GM19324 (cell line): ENCODE measurements around the gene ACSS1.

Source experiments
- ATAC-seq: cut with Tn5 transposase; IDR thresholded peaks from one replicate; pipeline ENCODE4 v1.9.1; 2021; ENCODE audit warnings: mild to moderate bottlenecking, moderate library complexity; ENCODE audit not compliant: unreplicated experiment, low FRiP score

The ACSS1 gene

DNA sequence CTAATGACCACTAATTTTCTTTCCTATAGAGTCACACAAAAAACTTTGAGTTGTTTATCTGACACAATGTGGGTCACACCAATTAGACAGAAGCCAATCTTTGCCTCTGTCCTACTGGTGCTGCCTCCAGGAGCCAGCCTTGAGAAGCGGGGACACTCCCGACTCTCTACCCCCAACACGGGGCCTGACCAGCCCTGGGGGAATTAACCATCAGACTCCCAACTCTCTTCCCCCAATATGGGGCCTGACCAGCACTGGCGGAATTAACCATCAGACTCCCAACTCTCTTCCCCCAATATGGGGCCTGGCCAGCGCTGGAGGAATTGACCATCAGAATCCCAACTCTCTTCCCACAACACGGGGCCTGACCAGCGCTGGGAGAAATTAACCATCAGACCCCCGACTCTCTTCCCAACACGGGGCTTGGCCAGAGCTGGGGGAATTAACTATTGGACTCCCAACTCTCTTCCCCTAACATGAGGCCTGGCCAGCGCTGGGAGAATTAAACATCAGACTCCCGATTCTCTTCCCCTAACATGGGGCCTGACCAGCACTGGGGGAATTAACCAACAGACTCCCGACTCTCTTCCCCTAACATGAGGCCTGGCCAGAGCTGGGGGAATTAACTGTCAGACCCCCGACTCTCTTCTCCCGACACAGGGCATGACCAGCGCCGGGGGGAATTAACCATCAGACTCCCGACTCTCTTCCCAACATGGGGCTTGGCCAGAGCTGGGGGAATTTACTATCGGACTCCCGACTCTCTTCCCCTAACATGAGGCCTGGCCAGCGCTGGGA, 96.4 kb downstream of the ACSS1 start:
- no peak for ATAC-seq

DNA sequence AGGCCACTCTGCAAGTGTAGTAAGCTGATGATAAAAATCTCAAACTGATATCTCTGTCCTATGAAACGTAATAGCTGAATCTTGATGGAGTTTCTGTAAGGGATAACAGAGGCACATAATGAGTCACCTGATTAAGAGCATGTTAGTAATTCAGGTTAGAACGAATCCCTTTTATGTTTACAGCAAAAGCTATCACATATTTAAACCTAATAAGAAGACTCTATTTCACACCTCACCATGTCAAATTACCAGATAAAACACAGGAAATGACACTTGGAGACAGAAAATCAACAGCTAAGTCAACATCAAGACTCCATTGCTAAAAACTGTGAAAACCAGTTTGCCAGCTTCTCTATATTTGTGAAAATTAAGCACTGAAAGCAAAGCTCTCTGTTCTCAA, 97.1 kb downstream of the ACSS1 start:
- ATAC-seq: no peak

DNA sequence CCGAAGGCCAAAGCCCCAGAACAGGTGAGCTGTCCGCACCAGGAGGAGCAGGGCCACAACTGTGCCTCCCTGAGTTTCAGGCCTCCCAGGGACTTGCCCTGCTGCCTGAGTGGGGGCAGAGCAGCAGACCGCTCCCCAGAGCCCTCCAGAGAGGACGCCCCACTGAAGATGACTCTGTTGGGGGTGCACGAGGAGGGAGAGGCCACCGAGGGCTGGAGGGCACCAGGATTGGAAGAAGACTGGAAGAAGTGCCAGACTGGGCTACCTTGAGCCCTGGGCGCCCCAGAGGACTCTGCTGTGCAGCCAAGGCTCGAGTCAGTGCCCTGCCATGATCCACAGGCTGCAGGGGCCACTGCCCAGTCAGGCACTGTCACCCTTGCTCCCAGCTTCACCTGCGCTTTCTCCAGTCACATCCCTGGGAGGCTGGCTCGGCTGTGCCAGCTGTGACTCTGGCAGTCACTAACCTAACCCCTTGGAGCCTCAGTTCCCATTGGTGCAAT, 97.6 kb downstream of the ACSS1 start:
- ATAC-seq: no peak

DNA sequence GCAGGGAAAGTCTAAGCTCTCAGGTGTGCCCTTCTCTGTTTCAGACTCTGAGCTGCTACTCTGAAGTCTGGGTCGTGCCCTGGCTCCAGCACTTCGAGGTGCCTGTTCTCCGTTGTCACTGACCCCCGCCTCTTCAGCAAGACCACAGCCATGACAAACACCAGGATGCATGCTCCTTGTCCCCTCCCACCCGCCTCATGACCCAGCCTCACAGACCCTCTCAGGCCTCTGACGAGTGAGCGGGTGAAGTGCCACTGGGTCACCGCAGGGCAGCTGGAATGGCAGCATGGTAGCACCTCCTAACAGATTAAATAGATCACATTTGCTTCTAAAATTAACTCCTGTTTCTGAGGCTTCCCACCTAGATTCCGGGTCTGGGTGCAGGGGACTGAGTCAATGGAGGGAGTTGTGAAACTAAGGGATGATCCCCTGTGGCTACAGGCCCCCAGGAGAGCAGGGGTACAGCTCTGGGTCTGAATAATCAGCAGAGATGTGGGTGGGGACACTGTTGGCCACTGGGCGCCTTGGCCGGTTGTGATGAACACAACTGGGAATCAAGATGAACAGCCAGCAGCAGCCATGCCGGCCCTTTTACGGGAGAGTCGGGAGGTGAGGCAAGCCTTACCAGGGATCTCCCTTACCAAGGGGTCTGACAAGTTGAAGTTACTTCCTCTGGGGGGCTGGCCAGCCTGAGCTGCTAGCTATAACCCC, 98.2 kb downstream of the ACSS1 start:
- no peak for ATAC-seq

DNA sequence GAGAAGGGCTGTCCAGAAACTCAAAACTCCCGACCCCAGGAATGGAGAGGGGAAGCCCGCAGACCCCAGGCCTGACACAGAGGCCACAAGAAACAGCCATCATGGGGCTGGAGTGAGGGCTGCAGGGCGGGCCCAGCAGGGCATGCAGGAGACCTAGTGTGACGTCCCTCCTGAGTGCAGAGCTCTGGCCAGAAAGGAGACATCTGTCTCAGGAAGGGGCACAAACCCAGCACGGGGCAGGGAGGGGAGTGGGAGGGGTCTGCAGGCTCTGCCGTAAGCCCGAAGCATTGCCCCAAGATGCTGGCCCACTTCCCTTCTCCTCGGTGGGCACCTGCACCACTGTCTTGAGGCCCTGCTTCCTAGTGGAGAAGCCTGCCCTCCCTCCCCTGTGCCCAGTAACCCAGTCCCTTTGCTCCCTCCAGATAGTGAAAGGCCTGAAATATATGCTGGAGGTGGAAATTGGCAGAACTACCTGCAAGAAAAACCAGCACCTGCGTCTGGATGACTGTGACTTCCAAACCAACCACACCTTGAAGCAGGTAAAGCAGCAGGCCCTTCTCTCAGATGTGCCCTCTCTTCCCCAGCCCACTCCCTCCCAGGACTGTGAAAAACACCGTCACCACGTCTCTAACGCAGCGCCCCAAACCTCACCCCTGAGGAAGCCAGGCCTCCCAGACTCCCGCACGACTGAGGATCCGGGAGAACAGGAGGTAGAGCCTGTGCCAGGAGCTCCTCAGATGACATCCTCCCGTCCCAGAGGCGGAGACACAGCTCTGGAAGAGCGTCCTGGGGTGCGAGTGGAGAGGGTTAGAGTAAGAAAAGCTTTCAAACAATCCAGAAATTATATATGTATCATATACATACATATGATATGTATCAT, 99.2 kb downstream of the ACSS1 start:
- no peak for ATAC-seq

DNA sequence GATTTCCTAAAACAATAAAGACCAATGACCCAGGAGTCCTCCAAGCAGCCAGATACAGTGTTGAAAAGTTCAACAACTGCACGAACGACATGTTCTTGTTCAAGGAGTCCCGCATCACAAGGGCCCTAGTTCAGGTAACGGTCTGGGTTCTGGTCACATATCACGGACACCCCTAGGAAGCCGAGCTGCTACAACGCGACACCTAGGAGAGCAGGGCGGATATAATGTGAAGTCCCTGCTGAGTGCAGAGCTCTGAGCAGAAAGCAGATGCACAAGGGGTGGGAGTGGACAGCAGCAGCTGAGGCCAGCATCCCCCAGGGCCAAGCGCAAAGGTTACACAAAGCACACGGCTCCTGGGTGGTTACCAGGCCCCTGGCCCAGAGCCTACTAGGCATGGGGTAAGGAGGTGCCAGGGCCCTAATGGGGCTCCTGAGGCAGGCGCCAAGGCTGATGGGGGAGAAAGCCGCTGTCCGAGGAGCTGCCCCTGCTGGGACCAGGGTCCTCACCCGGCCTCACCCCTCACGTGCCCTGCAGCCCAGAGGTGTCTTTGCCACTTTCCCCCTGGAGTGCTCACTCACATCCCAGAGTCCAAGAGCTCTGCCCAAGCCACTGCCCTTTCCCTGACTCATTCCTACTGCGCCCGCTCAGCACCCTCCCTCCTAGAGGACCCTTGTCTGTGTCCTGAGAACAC, 100.5 kb downstream of the ACSS1 start:
- ATAC-seq: no peak
